Colonic mucosa (tissue), 4 donors: ENCODE results near the gene ARHGEF40. TPM values are rescaled to one million over a fixed set of nuclear protein-coding genes. Genes with fewer than 3 reads are reported as not detected.

Experiments
- DNase-seq: peaks from one replicate; pipeline ENCODE4 v3.0.0-alpha.2; 2020
- H3K27ac ChIP-seq: fragments of 200-600 bp; one replicate; pipeline ENCODE4 v1.8.0; 2021
- H3K27me3 ChIP-seq: fragments of 200-600 bp; one replicate; pipeline ENCODE4 v1.8.0; 2021
- H3K36me3 ChIP-seq: fragments of 200-600 bp; one replicate; pipeline ENCODE4 v1.8.0; 2021
- H3K4me1 ChIP-seq: fragments of 200-600 bp; one replicate; pipeline ENCODE4 v1.8.0; 2021; ENCODE audit warnings: mild to moderate bottlenecking
- H3K4me3 ChIP-seq: fragments of 200-600 bp; one replicate; pipeline ENCODE4 v1.8.0; 2021
- H3K9ac ChIP-seq, 2 donors: one replicate each; pipeline ENCODE4 v1.7.0; 2013; ENCODE audit warnings: control low read depth in 2 of 2, low read depth in 2 of 2, low read length in 2 of 2
- H3K9me3 ChIP-seq: fragments of 200-600 bp; one replicate; pipeline ENCODE4 v1.8.0; 2021
- intact Hi-C: fragments of 100-400 bp; cut with DNase I; formaldehyde crosslinking; loops from one replicate; pipeline ENCODE4 v1.14.1; 2022
- total RNA-seq, 2 donors: library from RNA; stranded (reverse); fragmentation: NEBNext Ultra II Directional in 1 of 2; extraction: Animal tissue kit (Norgen Biotek cat#: 25700) in 1 of 2; gene quantifications; one replicate each; pipeline ENCODE4 v1.2.1, GENCODE V29; 2021
- TF ChIP-seq, protein P1 (sequence below): fragments of 200-600 bp; IDR thresholded peaks from one replicate; pipeline ENCODE4 v1.8.0; 2022; ENCODE audit warnings: antibody characterized with exemption, mild to moderate bottlenecking
- donor health status: healthy.
- donor health status: DM: no; HTN: no; CAD: no.
- donor health status: DM: no; HTN: no; CAD: no.

ARHGEF40 gene
- total RNA-seq, 2 donors from 2014 or later: 49.5 to 66.9 TPM

DNA sequence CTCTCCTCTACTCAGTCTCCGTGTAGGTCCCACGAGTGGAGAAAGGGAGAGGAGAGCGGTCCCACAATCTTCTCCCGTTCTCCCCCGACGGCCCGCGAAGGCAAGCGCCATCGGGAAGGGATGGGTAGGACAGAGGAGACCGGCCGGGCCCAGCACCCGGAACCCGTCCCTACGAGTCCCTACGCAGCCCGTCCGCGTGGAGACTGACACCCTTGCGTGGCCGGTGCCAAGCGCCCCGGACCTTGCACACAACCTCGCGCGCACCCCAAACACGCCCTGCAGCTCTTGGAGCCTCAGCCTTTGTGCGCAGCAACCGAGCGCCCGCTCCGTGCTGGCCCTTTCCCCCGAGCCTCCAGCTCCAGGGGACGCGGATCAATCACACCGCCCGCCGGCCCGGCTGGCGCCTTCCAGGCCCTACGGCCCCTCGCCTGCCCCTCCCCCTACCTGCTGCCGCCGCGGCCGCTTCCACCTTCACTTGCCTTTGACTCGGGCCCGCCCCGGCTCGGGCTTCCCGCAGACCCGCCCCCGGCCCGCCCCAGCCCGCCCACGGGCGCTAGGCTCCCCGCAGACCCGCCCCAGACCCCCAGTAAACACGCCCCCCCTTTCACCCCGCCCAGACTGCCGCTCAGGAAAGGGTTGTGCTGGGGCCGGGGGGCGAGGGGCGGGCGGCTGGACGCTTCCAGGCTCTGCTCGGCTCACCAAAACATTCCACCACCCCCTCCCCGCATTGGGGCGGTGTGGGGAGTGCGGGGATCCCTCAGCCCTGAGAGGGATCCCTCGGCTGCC is 45.3 kb upstream of the ARHGEF40 start, which contains the start of gene NDRG2:
Gene NDRG2, minus strand, starts transcription at position 477 of the 786 bp plus-strand sequence. CDS start 1,746 bp downstream, outside the sequence.
- intact Hi-C loops: no loop called here
- H3K4me1 ChIP-seq: no peaks in the 10 kb centered on the region
- H3K9ac ChIP-seq: peak within 1 kb of the TSS; percentile 83 to 94
- no peaks in the 10 kb centered on the region for H3K9me3 ChIP-seq
- peak within 1 kb of the TSS; percentile 86 for H3K4me3 ChIP-seq
- no peaks in the 10 kb centered on the region for H3K27me3 ChIP-seq
- TF ChIP-seq, protein P1, sequence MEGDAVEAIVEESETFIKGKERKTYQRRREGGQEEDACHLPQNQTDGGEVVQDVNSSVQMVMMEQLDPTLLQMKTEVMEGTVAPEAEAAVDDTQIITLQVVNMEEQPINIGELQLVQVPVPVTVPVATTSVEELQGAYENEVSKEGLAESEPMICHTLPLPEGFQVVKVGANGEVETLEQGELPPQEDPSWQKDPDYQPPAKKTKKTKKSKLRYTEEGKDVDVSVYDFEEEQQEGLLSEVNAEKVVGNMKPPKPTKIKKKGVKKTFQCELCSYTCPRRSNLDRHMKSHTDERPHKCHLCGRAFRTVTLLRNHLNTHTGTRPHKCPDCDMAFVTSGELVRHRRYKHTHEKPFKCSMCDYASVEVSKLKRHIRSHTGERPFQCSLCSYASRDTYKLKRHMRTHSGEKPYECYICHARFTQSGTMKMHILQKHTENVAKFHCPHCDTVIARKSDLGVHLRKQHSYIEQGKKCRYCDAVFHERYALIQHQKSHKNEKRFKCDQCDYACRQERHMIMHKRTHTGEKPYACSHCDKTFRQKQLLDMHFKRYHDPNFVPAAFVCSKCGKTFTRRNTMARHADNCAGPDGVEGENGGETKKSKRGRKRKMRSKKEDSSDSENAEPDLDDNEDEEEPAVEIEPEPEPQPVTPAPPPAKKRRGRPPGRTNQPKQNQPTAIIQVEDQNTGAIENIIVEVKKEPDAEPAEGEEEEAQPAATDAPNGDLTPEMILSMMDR: no peak
- DNase-seq: peak; percentile 91
- peak within 1 kb of the TSS; percentile 73 for H3K27ac ChIP-seq
- H3K36me3 ChIP-seq: no peaks in the 10 kb centered on the region

- TF ChIP-seq, protein P1: no peak
Measured at GRCh38 chr14:21025371-21026273, 44.5 kb upstream of the ARHGEF40 start.

GRCh38 chr14:21026274-21026987 is 43.7 kb upstream of the ARHGEF40 start:
- Histone ChIP-seq H3K4me3 (no peak overlapping the region), H3K27ac (no peak overlapping the region), H3K9ac (no peak overlapping the region), H3K4me1 (no peaks in the 10 kb centered on the region), H3K9me3 (no peaks in the 10 kb centered on the region), H3K27me3 (no peaks in the 10 kb centered on the region), H3K36me3 (no peaks in the 10 kb centered on the region)
- DNase-seq: no peak
- TF ChIP-seq, protein P1: no peak
- intact Hi-C loops: no loop called here

More at GRCh38 chr14:21025371-21026273, 44.5 kb upstream of the ARHGEF40 start:
- Histone ChIP-seq H3K4me1 (no peaks in the 10 kb centered on the region), H3K27me3 (no peaks in the 10 kb centered on the region), H3K4me3 (peak overlapping the region; percentile 86), H3K27ac (peak overlapping the region; percentile 73), H3K9ac (peak overlapping the region; percentile 74 to 83), H3K36me3 (no peaks in the 10 kb centered on the region), H3K9me3 (no peaks in the 10 kb centered on the region)
- peak; percentile 60 for DNase-seq
- intact Hi-C loops: no loop called here

DNA sequence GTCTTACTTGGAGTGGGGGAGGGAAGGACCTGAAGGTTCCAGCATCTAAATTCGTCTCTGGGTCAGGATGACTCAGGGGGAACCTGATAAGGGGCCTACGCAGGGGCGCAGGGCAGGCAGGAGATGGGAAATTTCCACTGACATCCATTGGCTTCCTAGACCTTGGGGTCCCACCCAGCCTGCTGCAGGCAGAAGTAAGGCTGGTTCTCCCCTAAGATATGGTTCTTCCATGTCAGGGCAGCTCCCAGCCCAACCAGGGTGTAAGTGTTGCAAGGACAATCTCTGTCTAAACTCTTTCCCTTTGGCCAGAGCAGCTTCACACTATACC is 43.2 kb upstream of the ARHGEF40 start:
- Histone ChIP-seq H3K9me3 (no peaks in the 10 kb centered on the region), H3K27me3 (no peaks in the 10 kb centered on the region), H3K27ac (no peak overlapping the region), H3K4me1 (no peaks in the 10 kb centered on the region), H3K4me3 (no peak overlapping the region), H3K9ac (no peak overlapping the region), H3K36me3 (no peaks in the 10 kb centered on the region)
- no peak for DNase-seq
- intact Hi-C loops: no loop called here
- TF ChIP-seq, protein P1: no peak

DNA sequence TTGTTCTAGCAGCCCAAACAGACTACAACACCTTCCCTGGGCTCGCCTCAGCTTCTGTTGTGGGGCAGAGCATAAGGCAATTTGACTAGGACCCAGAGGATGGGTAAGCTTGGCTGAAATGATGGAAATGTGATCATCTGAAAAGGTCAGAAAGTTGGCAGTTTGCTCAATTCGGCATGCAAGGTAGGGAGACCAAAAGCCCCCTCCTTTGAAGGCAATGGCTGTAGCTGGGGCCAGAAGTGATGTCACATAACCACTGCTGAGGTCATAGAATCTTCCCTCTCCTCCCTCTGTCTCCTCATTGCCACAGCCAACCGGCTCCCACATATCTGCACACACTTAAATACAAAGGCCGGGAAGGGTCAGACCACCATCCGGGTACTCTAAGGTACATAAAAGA is 40.2 kb upstream of the ARHGEF40 start, which contains the start of gene TPPP2:
Gene TPPP2, plus strand, starts transcription at position 301 of the 400 bp plus-strand sequence. CDS start 365 bp downstream, outside the sequence.
- H3K36me3 ChIP-seq: no peaks in the 10 kb centered on the region
- no peak within 1 kb of the TSS for H3K27ac ChIP-seq
- no peaks in the 10 kb centered on the region for H3K27me3 ChIP-seq
- intact Hi-C loops: loop anchor here (10.0 kb wide), 1 partner anchor 175 kb away; no protein-coding TSS in a partner anchor
- H3K9me3 ChIP-seq: no peaks in the 10 kb centered on the region
- no peak for DNase-seq
- no peak within 1 kb of the TSS for H3K9ac ChIP-seq
- H3K4me1 ChIP-seq: no peaks in the 10 kb centered on the region
- TF ChIP-seq, protein P1: no peak
- no peak within 1 kb of the TSS for H3K4me3 ChIP-seq
